IPS-11a (cell line): ENCODE results near the gene GNPTG.

Experiments
- H3K4me3 ChIP-seq: one replicate; pipeline ENCODE4 v1.5.1; 2013; ENCODE audit warnings: low read depth, low read length, control low read depth

GNPTG gene

GRCh38 chr16:1346422-1347285, 5.1 kb upstream of the GNPTG start:
- H3K4me3 ChIP-seq: no peak overlapping the region

- no peak overlapping the region for H3K4me3 ChIP-seq
These were observed 4.4 kb upstream of the GNPTG start for GRCh38 chr16:1347286-1347855.

GRCh38 chr16:1347962-1348361, 3.8 kb upstream of the GNPTG start:
- H3K4me3 ChIP-seq: no peak overlapping the region

GRCh38 chr16:1348441-1348840, 3.3 kb upstream of the GNPTG start:
- H3K4me3 ChIP-seq: no peak overlapping the region

- H3K4me3 ChIP-seq: no peak overlapping the region
These were observed 2.8 kb upstream of the GNPTG start for GRCh38 chr16:1348926-1349325.

- H3K4me3 ChIP-seq: no peak overlapping the region
These were observed 2.4 kb upstream of the GNPTG start for GRCh38 chr16:1349351-1349750.

GRCh38 chr16:1349951-1350350, 1.8 kb upstream of the GNPTG start:
- no peak overlapping the region for H3K4me3 ChIP-seq

- H3K4me3 ChIP-seq: peak overlapping the region; percentile 88
These were observed 1.0 kb upstream of the GNPTG start for GRCh38 chr16:1350691-1351090.

GRCh38 chr16:1351215-1351581, 533 bp upstream of the GNPTG start:
- peak overlapping the region; percentile 88 for H3K4me3 ChIP-seq

- no peak overlapping the region for H3K4me3 ChIP-seq
These were observed 3.2 kb downstream of the GNPTG start for GRCh38 chr16:1354815-1355540.

- H3K4me3 ChIP-seq: no peak overlapping the region
These were observed 3.9 kb downstream of the GNPTG start for GRCh38 chr16:1355591-1355990.

GRCh38 chr16:1356061-1356900, 4.5 kb downstream of the GNPTG start:
- H3K4me3 ChIP-seq: no peak overlapping the region

- no peak overlapping the region for H3K4me3 ChIP-seq
These were observed 6.3 kb downstream of the GNPTG start for GRCh38 chr16:1357906-1358566.

- no peak overlapping the region for H3K4me3 ChIP-seq
These were observed 10.1 kb downstream of the GNPTG start for GRCh38 chr16:1361685-1362360.

GRCh38 chr16:1362807-1363206, 11.1 kb downstream of the GNPTG start:
- no peak overlapping the region for H3K4me3 ChIP-seq

GRCh38 chr16:1363501-1364041, 11.8 kb downstream of the GNPTG start:
- H3K4me3 ChIP-seq: no peak overlapping the region

- no peak overlapping the region for H3K4me3 ChIP-seq
These were observed 12.8 kb downstream of the GNPTG start for GRCh38 chr16:1364510-1364909.

GRCh38 chr16:1366060-1366711, 14.5 kb downstream of the GNPTG start:
- H3K4me3 ChIP-seq: no peak overlapping the region

- H3K4me3 ChIP-seq: no peak overlapping the region
These were observed 15.1 kb downstream of the GNPTG start for GRCh38 chr16:1366712-1367299.
